Measurements from ENCODE around the gene MLXIP. TPM values are rescaled to one million over a fixed set of nuclear protein-coding genes. Genes with fewer than 3 reads are reported as not detected.

MLXIP gene
- total RNA-seq, 1 experiment from 2014 or later: 46.3 TPM

DNA sequence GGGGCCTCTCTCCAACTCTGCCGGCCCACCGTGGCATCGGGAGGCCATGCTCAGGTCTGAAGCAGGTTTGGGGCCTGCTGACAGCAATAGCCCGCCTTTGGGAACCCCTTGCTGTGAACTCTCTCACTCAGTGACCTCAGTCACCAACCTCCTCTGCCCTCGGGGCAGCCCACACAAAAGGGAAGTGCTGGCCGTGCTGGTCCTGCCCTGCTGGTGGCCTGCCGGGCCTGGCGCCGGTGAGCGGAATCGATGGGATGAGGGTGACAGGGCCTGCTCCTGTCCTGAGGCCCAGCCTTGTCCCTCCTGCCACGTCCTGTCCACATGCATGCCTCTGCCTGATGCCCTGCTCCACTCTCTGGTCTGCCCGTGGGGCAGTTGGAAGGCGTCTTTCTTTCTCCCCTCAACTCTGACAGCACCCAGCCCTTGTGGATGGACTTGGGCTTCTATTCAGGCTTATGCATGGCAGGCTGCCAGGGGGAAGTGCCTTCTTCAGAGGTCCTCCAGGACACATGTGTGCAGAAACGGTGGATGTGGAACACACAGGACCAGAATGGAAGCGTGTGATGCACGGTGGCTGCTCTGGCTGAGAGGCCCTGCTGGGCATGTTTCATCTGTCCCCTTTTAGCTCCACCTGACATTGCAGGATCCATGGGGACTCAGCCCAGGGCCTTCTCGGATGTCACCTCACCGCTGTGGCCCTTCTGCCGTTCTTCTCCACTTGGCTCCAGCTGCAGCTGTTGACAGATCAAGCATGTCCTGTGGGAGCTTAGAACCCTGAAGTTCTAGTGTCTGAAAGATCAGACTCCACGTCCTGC lies 63.6 kb downstream of the MLXIP start (continued):
- TF ChIP-seq, protein P1, sequence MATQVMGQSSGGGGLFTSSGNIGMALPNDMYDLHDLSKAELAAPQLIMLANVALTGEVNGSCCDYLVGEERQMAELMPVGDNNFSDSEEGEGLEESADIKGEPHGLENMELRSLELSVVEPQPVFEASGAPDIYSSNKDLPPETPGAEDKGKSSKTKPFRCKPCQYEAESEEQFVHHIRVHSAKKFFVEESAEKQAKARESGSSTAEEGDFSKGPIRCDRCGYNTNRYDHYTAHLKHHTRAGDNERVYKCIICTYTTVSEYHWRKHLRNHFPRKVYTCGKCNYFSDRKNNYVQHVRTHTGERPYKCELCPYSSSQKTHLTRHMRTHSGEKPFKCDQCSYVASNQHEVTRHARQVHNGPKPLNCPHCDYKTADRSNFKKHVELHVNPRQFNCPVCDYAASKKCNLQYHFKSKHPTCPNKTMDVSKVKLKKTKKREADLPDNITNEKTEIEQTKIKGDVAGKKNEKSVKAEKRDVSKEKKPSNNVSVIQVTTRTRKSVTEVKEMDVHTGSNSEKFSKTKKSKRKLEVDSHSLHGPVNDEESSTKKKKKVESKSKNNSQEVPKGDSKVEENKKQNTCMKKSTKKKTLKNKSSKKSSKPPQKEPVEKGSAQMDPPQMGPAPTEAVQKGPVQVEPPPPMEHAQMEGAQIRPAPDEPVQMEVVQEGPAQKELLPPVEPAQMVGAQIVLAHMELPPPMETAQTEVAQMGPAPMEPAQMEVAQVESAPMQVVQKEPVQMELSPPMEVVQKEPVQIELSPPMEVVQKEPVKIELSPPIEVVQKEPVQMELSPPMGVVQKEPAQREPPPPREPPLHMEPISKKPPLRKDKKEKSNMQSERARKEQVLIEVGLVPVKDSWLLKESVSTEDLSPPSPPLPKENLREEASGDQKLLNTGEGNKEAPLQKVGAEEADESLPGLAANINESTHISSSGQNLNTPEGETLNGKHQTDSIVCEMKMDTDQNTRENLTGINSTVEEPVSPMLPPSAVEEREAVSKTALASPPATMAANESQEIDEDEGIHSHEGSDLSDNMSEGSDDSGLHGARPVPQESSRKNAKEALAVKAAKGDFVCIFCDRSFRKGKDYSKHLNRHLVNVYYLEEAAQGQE (IDR thresholded peaks at IDR 0.05; ENCODE audit: low read depth): no peak

DNA sequence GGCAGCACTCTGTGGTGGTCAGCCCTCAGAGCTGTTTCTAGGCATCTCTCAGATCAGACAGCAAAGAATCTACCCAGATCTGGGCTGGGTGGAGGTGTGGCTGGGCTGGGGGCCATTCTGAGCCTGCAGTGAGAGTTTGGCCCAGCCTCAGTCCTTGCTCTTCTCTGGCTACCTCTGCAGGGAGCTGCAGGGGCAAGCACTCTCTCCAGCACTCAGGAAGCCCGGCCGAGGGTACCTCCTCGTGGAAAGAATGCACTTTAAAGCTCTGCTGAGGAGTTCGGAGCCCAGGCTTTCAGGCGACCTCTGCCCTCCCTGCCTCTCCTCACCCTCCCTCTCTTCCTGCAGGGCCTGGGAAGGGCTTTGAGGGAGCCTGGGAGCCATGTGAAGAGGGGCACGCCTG lies 64.3 kb downstream of the MLXIP start:
- Histone ChIP-seq H3K79me2 (ENCODE audit: insufficient read depth, low read length) (no peaks in the 10 kb centered on the region), H3K9me3 (ENCODE audit: control insufficient read depth in 1 of 2, insufficient read depth in 1 of 2, low read depth in 1 of 2, low read length in 2 of 2) (no peaks in the 10 kb centered on the region), H3K4me3 (replicated peaks in 1 of 2; ENCODE audit: low read depth in 1 of 2, low read length in 2 of 2) (no peak overlapping the region), H4K20me1 (ENCODE audit: insufficient read depth) (no peaks in the 10 kb centered on the region), H3K27me3 (ENCODE audit: insufficient read depth, low read length) (no peaks in the 10 kb centered on the region), H2AFZ (ENCODE audit: low read depth, low read length, poor library complexity, severe bottlenecking) (no peak overlapping the region), H3K9ac (ENCODE audit: low read length) (no peak overlapping the region), H3K4me1 (ENCODE audit: control insufficient read depth in 1 of 2, insufficient read depth in 2 of 2, low read length in 2 of 2) (no peaks in the 10 kb centered on the region), H3K9me2 (ENCODE audit: insufficient read depth) (no peaks in the 10 kb centered on the region), H3K4me2 (ENCODE audit: low read length) (no peak overlapping the region), H3K27ac (ENCODE audit: low read depth, low read length) (no peak overlapping the region), H3K36me3 (ENCODE audit: control insufficient read depth in 1 of 2, insufficient read depth in 2 of 2, low read length in 2 of 2) (peaks cover 7 to 25% of the 10 kb centered on the region in 2 experiments; a peak in 3 of 4 replicates)
- ATAC-seq (no peak), DNase-seq (ENCODE audit: low read depth, low spot score) (no peak)
- ChIA-PET CTCF (no interaction called here), POLR2A (no interaction called here), RAD21 (ENCODE audit: low non-redundant PET in 1 of 2, low total read pairs in 2 of 2, uncharacterized antibody in 2 of 2, unreplicated experiment in 2 of 2) (no interaction called here)
- intact Hi-C loops (cut with micrococcal nuclease): no loop called here
- TF ChIP-seq TCF7L2 (IDR thresholded peaks at IDR 0.05; ENCODE audit: borderline replicate concordance, extremely low read depth, insufficient read depth, insufficient read length) (no peak), FOSL1 (IDR thresholded peaks at IDR 0.05; ENCODE audit: low read depth) (no peak), CTCF (IDR thresholded peaks at IDR 0.05 in 2 of 3, conservative IDR thresholded peaks at IDR 0.05 in 1 of 3; ENCODE audit: borderline replicate concordance in 1 of 3, insufficient read depth in 1 of 3, low read depth in 2 of 3, low read length in 2 of 3) (no peak), CBX3 (IDR thresholded peaks at IDR 0.05; ENCODE audit: low read depth) (no peak), RAD21 (IDR thresholded peaks at IDR 0.05; ENCODE audit: low read depth) (no peak), JUND (IDR thresholded peaks at IDR 0.05) (no peak)
- BruUV-seq (replicated peaks): no TSS peak

Data from HCT116 (cell line).